ENCODE results near the gene C12orf50.

DNA sequence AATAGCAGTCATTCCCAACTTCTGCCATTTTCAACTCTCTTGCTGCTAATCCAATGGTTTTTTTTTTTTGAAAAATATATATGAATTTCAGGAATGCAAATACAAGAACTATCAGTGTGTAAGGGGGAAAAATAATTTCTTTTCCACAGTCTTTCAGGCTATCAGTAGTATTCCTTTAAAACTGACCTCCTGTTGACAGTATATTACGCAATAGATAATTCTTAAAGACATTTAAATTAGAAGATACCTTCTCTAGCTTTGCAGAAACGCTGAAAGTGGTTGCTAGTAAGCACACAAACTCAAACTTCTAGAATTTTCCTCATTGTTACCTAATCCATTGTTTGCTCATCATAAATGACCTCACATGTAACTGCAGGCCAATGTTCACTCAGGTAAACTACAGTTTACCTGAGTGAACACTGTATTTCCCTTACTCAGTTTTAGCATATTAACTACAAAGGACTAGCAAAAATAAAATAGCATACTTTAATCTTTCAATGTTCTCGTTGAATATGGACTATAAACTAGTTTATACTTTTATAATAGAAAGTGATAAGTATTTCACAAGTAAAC is at the start of gene C12orf50:
- TF ChIP-seq, protein P1, sequence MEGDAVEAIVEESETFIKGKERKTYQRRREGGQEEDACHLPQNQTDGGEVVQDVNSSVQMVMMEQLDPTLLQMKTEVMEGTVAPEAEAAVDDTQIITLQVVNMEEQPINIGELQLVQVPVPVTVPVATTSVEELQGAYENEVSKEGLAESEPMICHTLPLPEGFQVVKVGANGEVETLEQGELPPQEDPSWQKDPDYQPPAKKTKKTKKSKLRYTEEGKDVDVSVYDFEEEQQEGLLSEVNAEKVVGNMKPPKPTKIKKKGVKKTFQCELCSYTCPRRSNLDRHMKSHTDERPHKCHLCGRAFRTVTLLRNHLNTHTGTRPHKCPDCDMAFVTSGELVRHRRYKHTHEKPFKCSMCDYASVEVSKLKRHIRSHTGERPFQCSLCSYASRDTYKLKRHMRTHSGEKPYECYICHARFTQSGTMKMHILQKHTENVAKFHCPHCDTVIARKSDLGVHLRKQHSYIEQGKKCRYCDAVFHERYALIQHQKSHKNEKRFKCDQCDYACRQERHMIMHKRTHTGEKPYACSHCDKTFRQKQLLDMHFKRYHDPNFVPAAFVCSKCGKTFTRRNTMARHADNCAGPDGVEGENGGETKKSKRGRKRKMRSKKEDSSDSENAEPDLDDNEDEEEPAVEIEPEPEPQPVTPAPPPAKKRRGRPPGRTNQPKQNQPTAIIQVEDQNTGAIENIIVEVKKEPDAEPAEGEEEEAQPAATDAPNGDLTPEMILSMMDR (IDR thresholded peaks at IDR 0.05; ENCODE audit: low read depth, low read length) = no peak
- no peak for TF ChIP-seq POLR2A (IDR thresholded peaks at IDR 0.05; ENCODE audit: extremely low read depth, insufficient read length)
